Endodermal cell (in vitro differentiated cells): ENCODE data around the gene LHCGR. TPM values are rescaled to one million over a fixed set of nuclear protein-coding genes. Genes with fewer than 3 reads are reported as not detected.

Experiments
- DNase-seq: peaks from one replicate; pipeline ENCODE4 v3.0.0-alpha.2; 2017
- H3K27ac ChIP-seq: 2 replicates; pipeline ENCODE4 v1.5.1; 2013; ENCODE audit warnings: mild to moderate bottlenecking, low read depth, low read length, moderate library complexity
- H3K27me3 ChIP-seq: 2 replicates; pipeline ENCODE4 v1.6.1; 2013; ENCODE audit warnings: mild to moderate bottlenecking, low read length, moderate library complexity; ENCODE audit not compliant: insufficient read depth, control insufficient read depth, poor library complexity, severe bottlenecking
- H3K36me3 ChIP-seq: 2 replicates; pipeline ENCODE4 v1.7.0; 2013; ENCODE audit warnings: mild to moderate bottlenecking, low read length, moderate library complexity; ENCODE audit not compliant: control insufficient read depth, insufficient read depth
- H3K4me1 ChIP-seq: one replicate; pipeline ENCODE4 v1.7.0; 2013; ENCODE audit warnings: low read length; ENCODE audit not compliant: control insufficient read depth, insufficient read depth
- H3K4me3 ChIP-seq: 2 replicates; pipeline ENCODE4 v1.5.1; 2013; ENCODE audit warnings: mild to moderate bottlenecking, low read length, moderate library complexity
- H3K9ac ChIP-seq: 2 replicates; pipeline ENCODE4 v1.6.1; 2013; ENCODE audit warnings: mild to moderate bottlenecking, low read length, moderate library complexity; ENCODE audit not compliant: poor library complexity, severe bottlenecking; ENCODE audit errors: extremely low read depth
- H3K9me3 ChIP-seq: 2 replicates; pipeline ENCODE4 v1.6.1; 2013; ENCODE audit warnings: mild to moderate bottlenecking, low read length, moderate library complexity; ENCODE audit not compliant: control insufficient read depth
- H3K27ac Mint-ChIP-seq: 2 replicates; pipeline ENCODE4 v1.8.0; 2020; ENCODE audit warnings: mixed read lengths
- H3K27me3 Mint-ChIP-seq: 2 replicates; pipeline ENCODE4 v1.8.0; 2021; ENCODE audit warnings: mild to moderate bottlenecking, mixed read lengths; ENCODE audit not compliant: insufficient read depth
- H3K36me3 Mint-ChIP-seq: 2 replicates; pipeline ENCODE4 v1.8.0; 2020; ENCODE audit warnings: low read depth, mixed read lengths
- H3K4me1 Mint-ChIP-seq: 2 replicates; pipeline ENCODE4 v1.8.0; 2020; ENCODE audit warnings: mixed read lengths
- H3K4me3 Mint-ChIP-seq: 2 replicates; pipeline ENCODE4 v1.8.0; 2020; ENCODE audit warnings: mild to moderate bottlenecking, moderate library complexity, mixed read lengths
- H3K9me3 Mint-ChIP-seq: 2 replicates; pipeline ENCODE4 v1.8.0; 2020; ENCODE audit warnings: mild to moderate bottlenecking, mixed read lengths
- WGBS, 2 experiments: methylation state at CpG; one replicate each; pipeline versions ENCODE4 v1.1.5 to v1.1.7; 2013; ENCODE audit warnings: missing lambda C conversion rate in 2 of 2, mixed read lengths in 1 of 2; ENCODE audit not compliant: insufficient coverage in 1 of 2, insufficient read length in 1 of 2; 5-methylcytosine and 5-hydroxymethylcytosine counted together
- total RNA-seq, 2 donors: library from RNA; stranded (reverse); fragmentation: NEBNext Ultra II Directional in 1 of 2; extraction: Animal tissue kit (Norgen Biotek cat#: 25700) in 1 of 2; gene quantifications; 2 replicates in 1 of 2; 3 replicates in 1 of 2; pipeline ENCODE4 v1.2.1, GENCODE V29; 2021
- TF ChIP-seq, protein P1 (sequence below): fragments of 200-600 bp; sonication (generic); conservative IDR thresholded peaks from 2 replicates; pipeline ENCODE4 v1.5.0; 2021; ENCODE audit warnings: antibody characterized with exemption, mild to moderate bottlenecking

The LHCGR gene
- total RNA-seq, 2 donors from 2014 or later, result not detected

DNA sequence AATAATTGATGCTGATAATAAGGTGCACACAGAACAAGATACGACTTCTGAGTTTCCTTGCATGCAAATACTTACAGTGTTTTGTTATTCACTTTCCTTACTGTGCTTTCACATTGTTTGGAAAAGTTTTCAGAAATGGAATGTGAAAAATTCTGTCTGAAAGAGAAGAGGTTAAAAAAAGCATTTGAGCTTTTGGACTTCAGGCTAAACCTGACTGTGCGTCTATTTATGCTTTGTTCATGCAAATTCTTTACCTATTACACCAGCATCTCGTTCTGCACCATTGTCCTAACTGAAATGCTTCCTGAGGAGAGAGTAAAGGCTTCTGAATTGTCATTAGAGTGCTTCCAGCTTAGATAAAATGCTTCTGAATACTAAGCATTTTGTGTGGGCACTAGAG, 61.4 kb downstream of the LHCGR start:
- 32 to 61% methylated on average over 3 of the region's 3 CpGs for WGBS, 2 experiments
- no peaks in the 10 kb centered on the region for H3K27me3 ChIP-seq
- H3K4me1 Mint-ChIP-seq, result peaks cover 21% of the 10 kb centered on the region
- DNase-seq, result no peak
- H3K9me3 Mint-ChIP-seq, result no peaks in the 10 kb centered on the region
- H3K9me3 ChIP-seq, result no peaks in the 10 kb centered on the region
- no peaks in the 10 kb centered on the region for H3K4me1 ChIP-seq
- H3K27ac Mint-ChIP-seq, result peak overlapping the region; percentile 41
- peak overlapping the region; percentile 28 for H3K27ac ChIP-seq
- no peak overlapping the region for H3K9ac ChIP-seq
- no peak overlapping the region for H3K4me3 ChIP-seq
- H3K36me3 ChIP-seq, result no peaks in the 10 kb centered on the region
- H3K27me3 Mint-ChIP-seq, result no peaks in the 10 kb centered on the region
- H3K36me3 Mint-ChIP-seq, result no peaks in the 10 kb centered on the region
- H3K4me3 Mint-ChIP-seq, result no peak overlapping the region
- TF ChIP-seq, protein P1, sequence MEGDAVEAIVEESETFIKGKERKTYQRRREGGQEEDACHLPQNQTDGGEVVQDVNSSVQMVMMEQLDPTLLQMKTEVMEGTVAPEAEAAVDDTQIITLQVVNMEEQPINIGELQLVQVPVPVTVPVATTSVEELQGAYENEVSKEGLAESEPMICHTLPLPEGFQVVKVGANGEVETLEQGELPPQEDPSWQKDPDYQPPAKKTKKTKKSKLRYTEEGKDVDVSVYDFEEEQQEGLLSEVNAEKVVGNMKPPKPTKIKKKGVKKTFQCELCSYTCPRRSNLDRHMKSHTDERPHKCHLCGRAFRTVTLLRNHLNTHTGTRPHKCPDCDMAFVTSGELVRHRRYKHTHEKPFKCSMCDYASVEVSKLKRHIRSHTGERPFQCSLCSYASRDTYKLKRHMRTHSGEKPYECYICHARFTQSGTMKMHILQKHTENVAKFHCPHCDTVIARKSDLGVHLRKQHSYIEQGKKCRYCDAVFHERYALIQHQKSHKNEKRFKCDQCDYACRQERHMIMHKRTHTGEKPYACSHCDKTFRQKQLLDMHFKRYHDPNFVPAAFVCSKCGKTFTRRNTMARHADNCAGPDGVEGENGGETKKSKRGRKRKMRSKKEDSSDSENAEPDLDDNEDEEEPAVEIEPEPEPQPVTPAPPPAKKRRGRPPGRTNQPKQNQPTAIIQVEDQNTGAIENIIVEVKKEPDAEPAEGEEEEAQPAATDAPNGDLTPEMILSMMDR, result no peak

DNA sequence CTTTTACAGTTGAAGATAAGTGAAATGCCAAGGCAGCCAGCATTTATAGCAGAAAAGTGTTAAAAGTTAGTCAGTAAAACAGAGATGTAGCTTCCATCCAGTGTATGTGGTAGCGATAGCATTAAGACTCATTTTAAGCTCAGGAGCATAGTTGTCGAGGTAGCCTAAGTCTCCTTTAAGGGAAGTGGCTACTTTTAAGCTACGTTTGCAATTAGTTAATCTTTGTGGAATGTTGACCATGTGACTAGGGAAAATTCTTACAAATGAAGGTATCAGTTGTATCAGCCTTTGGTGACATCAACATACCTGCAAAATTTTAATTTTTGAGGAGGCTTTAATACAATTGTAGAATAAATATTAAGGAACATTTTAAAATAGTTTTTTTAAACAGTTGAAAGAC, 61.9 kb downstream of the LHCGR start:
- no peak overlapping the region for H3K27ac ChIP-seq
- no peaks in the 10 kb centered on the region for H3K9me3 ChIP-seq
- no peak overlapping the region for H3K4me3 ChIP-seq
- no peaks in the 10 kb centered on the region for H3K27me3 ChIP-seq
- H3K36me3 ChIP-seq, result no peaks in the 10 kb centered on the region
- H3K9ac ChIP-seq, result no peak overlapping the region
- Mint-ChIP-seq H3K27ac (no peak overlapping the region), H3K4me3 (no peak overlapping the region), H3K27me3 (no peaks in the 10 kb centered on the region), H3K4me1 (peaks cover 20% of the 10 kb centered on the region), H3K36me3 (no peaks in the 10 kb centered on the region), H3K9me3 (no peaks in the 10 kb centered on the region)
- 40 to 63% methylated on average over 3 of the region's 3 CpGs for WGBS, 2 experiments
- no peak for DNase-seq
- TF ChIP-seq, protein P1, result no peak
- no peaks in the 10 kb centered on the region for H3K4me1 ChIP-seq

DNA sequence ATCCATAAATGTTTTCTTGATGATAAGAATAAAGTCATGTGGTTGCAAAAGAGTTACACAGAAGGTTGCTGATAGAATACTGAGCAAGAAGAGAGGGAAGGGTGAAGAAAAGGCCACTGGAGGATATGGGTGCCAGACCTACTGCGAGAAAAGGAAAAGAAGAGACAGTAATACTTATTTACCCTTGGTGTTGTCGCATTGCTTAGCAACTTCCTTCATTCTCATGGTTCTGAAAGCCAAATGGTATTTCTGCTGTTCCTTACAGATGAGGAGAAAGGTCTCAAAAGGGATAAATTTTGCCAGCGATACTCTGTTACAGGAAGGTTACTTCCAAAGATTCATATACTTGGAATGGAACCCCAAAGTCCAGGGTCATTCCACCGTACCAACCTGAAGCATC, 62.5 kb downstream of the LHCGR start:
- WGBS, 2 experiments, result 91 to 100% methylated on average over 3 to 4 of the region's 4 CpGs
- no peaks in the 10 kb centered on the region for H3K36me3 Mint-ChIP-seq
- TF ChIP-seq, protein P1, result no peak
- no peaks in the 10 kb centered on the region for H3K9me3 Mint-ChIP-seq
- Histone ChIP-seq H3K36me3 (no peaks in the 10 kb centered on the region), H3K4me3 (no peak overlapping the region), H3K4me1 (no peaks in the 10 kb centered on the region), H3K27me3 (no peaks in the 10 kb centered on the region), H3K27ac (peak overlapping the region; percentile 71), H3K9ac (no peak overlapping the region), H3K9me3 (no peaks in the 10 kb centered on the region)
- H3K4me1 Mint-ChIP-seq, result peaks cover 20% of the 10 kb centered on the region
- no peak for DNase-seq
- peak overlapping the region; percentile 8 for H3K27ac Mint-ChIP-seq
- no peaks in the 10 kb centered on the region for H3K27me3 Mint-ChIP-seq
- no peak overlapping the region for H3K4me3 Mint-ChIP-seq
